Measurements from ENCODE around the gene PPP4R4.

PPP4R4 gene

GRCh38 chr14:94136575-94137331 lies 37.4 kb upstream of the PPP4R4 start:
- peaks cover 16 to 27% of the 10 kb centered on the region in 2 experiments for H3K27me3 ChIP-seq (ENCODE audit: control insufficient read depth in 1 of 2, insufficient read depth in 1 of 2, low read length in 2 of 2)
- no peak overlapping the region for H2BK12ac ChIP-seq (ENCODE audit: low read length in 2 of 2)
- no peak overlapping the region for H3K4me2 ChIP-seq (ENCODE audit: low read length, poor library complexity, severe bottlenecking)
- no peaks in the 10 kb centered on the region for H3K4me1 ChIP-seq (ENCODE audit: control insufficient read depth, insufficient read depth, low read depth, low read length)
- no peak overlapping the region for H3K4ac ChIP-seq (ENCODE audit: low read depth in 1 of 2, low read length in 2 of 2)
- no peak overlapping the region for H2BK15ac ChIP-seq (ENCODE audit: low read depth, poor library complexity, severe bottlenecking)
- peak; percentile 80 for DNase-seq
- no peak overlapping the region for H2AFZ ChIP-seq (ENCODE audit: low read depth, low read length)
- H4K8ac ChIP-seq (ENCODE audit: low read length) = no peak overlapping the region
- H2AK5ac ChIP-seq (ENCODE audit: low read length, severe bottlenecking) = no peak overlapping the region
- H3K14ac ChIP-seq (ENCODE audit: low read length in 2 of 2) = no peak overlapping the region
- no peak overlapping the region for H2BK120ac ChIP-seq (ENCODE audit: low read depth, low read length)
- H3K9me3 ChIP-seq (ENCODE audit: control insufficient read depth, low read length) = peaks cover 5% of the 10 kb centered on the region
- no peak overlapping the region for H4K91ac ChIP-seq (ENCODE audit: low read length)
- H2BK5ac ChIP-seq (ENCODE audit: low read depth, low read length, poor library complexity, severe bottlenecking) = no peak overlapping the region
- no peak overlapping the region for H3K9ac ChIP-seq (ENCODE audit: low read length)
- H3K27ac ChIP-seq (ENCODE audit: low read length, poor library complexity, severe bottlenecking) = no peak overlapping the region
- WGBS = 35% methylated on average over 18 of the region's 18 CpGs
- no peak overlapping the region for H3K4me3 ChIP-seq (ENCODE audit: insufficient read depth in 1 of 2, low read depth in 1 of 2, low read length in 2 of 2)
- no peaks in the 10 kb centered on the region for H3K36me3 ChIP-seq (ENCODE audit: control insufficient read depth in 1 of 2, insufficient read depth in 2 of 2, low read depth in 1 of 2, low read length in 2 of 2)
- no peak overlapping the region for H3K18ac ChIP-seq (ENCODE audit: low read depth in 1 of 2, low read length in 2 of 2)
- H3K79me1 ChIP-seq (replicated peaks; ENCODE audit: low read length, poor library complexity, severe bottlenecking) = no peaks in the 10 kb centered on the region
- no peak overlapping the region for H3K23ac ChIP-seq (ENCODE audit: low read length in 2 of 2)

- 89% methylated on average over 9 of the region's 9 CpGs for WGBS
- Histone ChIP-seq H2BK5ac (ENCODE audit: low read depth, low read length, poor library complexity, severe bottlenecking) (no peak overlapping the region), H2BK120ac (ENCODE audit: low read depth, low read length) (no peak overlapping the region), H3K4me2 (ENCODE audit: low read length, poor library complexity, severe bottlenecking) (no peak overlapping the region), H3K14ac (ENCODE audit: low read length in 2 of 2) (no peak overlapping the region), H3K36me3 (ENCODE audit: control insufficient read depth in 1 of 2, insufficient read depth in 2 of 2, low read depth in 1 of 2, low read length in 2 of 2) (no peaks in the 10 kb centered on the region), H2BK12ac (ENCODE audit: low read length in 2 of 2) (no peak overlapping the region), H3K18ac (ENCODE audit: low read depth in 1 of 2, low read length in 2 of 2) (no peak overlapping the region), H3K9me3 (ENCODE audit: control insufficient read depth, low read length) (peaks cover 5% of the 10 kb centered on the region), H3K27me3 (ENCODE audit: control insufficient read depth in 1 of 2, insufficient read depth in 1 of 2, low read length in 2 of 2) (peaks cover 16 to 27% of the 10 kb centered on the region in 2 experiments), H3K4ac (ENCODE audit: low read depth in 1 of 2, low read length in 2 of 2) (no peak overlapping the region), H3K27ac (ENCODE audit: low read length, poor library complexity, severe bottlenecking) (no peak overlapping the region), H3K4me1 (ENCODE audit: control insufficient read depth, insufficient read depth, low read depth, low read length) (peaks cover 2% of the 10 kb centered on the region), H2AFZ (ENCODE audit: low read depth, low read length) (no peak overlapping the region), H3K23ac (ENCODE audit: low read length in 2 of 2) (no peak overlapping the region), H3K79me1 (replicated peaks; ENCODE audit: low read length, poor library complexity, severe bottlenecking) (no peaks in the 10 kb centered on the region), H2BK15ac (ENCODE audit: low read depth, poor library complexity, severe bottlenecking) (no peak overlapping the region), H4K8ac (ENCODE audit: low read length) (no peak overlapping the region), H3K9ac (ENCODE audit: low read length) (no peak overlapping the region), H2AK5ac (ENCODE audit: low read length, severe bottlenecking) (no peak overlapping the region), H4K91ac (ENCODE audit: low read length) (no peak overlapping the region), H3K4me3 (ENCODE audit: insufficient read depth in 1 of 2, low read depth in 1 of 2, low read length in 2 of 2) (no peak overlapping the region)
- DNase-seq = no peak
Observed at GRCh38 chr14:94138251-94138650, 35.9 kb upstream of the PPP4R4 start.

- Histone ChIP-seq H2BK12ac (ENCODE audit: low read length in 2 of 2) (no peak overlapping the region), H3K4me3 (ENCODE audit: insufficient read depth in 1 of 2, low read depth in 1 of 2, low read length in 2 of 2) (no peak overlapping the region), H4K8ac (ENCODE audit: low read length) (no peak overlapping the region), H3K27me3 (ENCODE audit: control insufficient read depth in 1 of 2, insufficient read depth in 1 of 2, low read length in 2 of 2) (peaks cover 16 to 27% of the 10 kb centered on the region in 2 experiments), H2BK120ac (ENCODE audit: low read depth, low read length) (no peak overlapping the region), H2BK15ac (ENCODE audit: low read depth, poor library complexity, severe bottlenecking) (no peak overlapping the region), H2BK5ac (ENCODE audit: low read depth, low read length, poor library complexity, severe bottlenecking) (no peak overlapping the region), H3K27ac (ENCODE audit: low read length, poor library complexity, severe bottlenecking) (no peak overlapping the region), H3K79me1 (replicated peaks; ENCODE audit: low read length, poor library complexity, severe bottlenecking) (no peaks in the 10 kb centered on the region), H4K91ac (ENCODE audit: low read length) (no peak overlapping the region), H3K14ac (ENCODE audit: low read length in 2 of 2) (no peak overlapping the region), H3K4ac (ENCODE audit: low read depth in 1 of 2, low read length in 2 of 2) (no peak overlapping the region), H2AFZ (ENCODE audit: low read depth, low read length) (no peak overlapping the region), H3K23ac (ENCODE audit: low read length in 2 of 2) (no peak overlapping the region), H3K4me2 (ENCODE audit: low read length, poor library complexity, severe bottlenecking) (no peak overlapping the region), H3K18ac (ENCODE audit: low read depth in 1 of 2, low read length in 2 of 2) (no peak overlapping the region), H3K9me3 (ENCODE audit: control insufficient read depth, low read length) (peaks cover 5% of the 10 kb centered on the region), H3K4me1 (ENCODE audit: control insufficient read depth, insufficient read depth, low read depth, low read length) (peaks cover 2% of the 10 kb centered on the region), H3K9ac (ENCODE audit: low read length) (no peak overlapping the region), H3K36me3 (ENCODE audit: control insufficient read depth in 1 of 2, insufficient read depth in 2 of 2, low read depth in 1 of 2, low read length in 2 of 2) (no peaks in the 10 kb centered on the region), H2AK5ac (ENCODE audit: low read length, severe bottlenecking) (no peak overlapping the region)
- 63% methylated on average over 4 of the region's 5 CpGs for WGBS
- DNase-seq = no peak
Observed at GRCh38 chr14:94139006-94139405, 35.1 kb upstream of the PPP4R4 start.

GRCh38 chr14:94139421-94139820 lies 34.7 kb upstream of the PPP4R4 start:
- Histone ChIP-seq H2BK120ac (ENCODE audit: low read depth, low read length) (no peak overlapping the region), H2BK15ac (ENCODE audit: low read depth, poor library complexity, severe bottlenecking) (no peak overlapping the region), H3K36me3 (ENCODE audit: control insufficient read depth in 1 of 2, insufficient read depth in 2 of 2, low read depth in 1 of 2, low read length in 2 of 2) (no peaks in the 10 kb centered on the region), H2AK5ac (ENCODE audit: low read length, severe bottlenecking) (no peak overlapping the region), H2BK12ac (ENCODE audit: low read length in 2 of 2) (no peak overlapping the region), H4K91ac (ENCODE audit: low read length) (no peak overlapping the region), H3K18ac (ENCODE audit: low read depth in 1 of 2, low read length in 2 of 2) (no peak overlapping the region), H2BK5ac (ENCODE audit: low read depth, low read length, poor library complexity, severe bottlenecking) (no peak overlapping the region), H4K8ac (ENCODE audit: low read length) (no peak overlapping the region), H3K27ac (ENCODE audit: low read length, poor library complexity, severe bottlenecking) (no peak overlapping the region), H3K79me1 (replicated peaks; ENCODE audit: low read length, poor library complexity, severe bottlenecking) (no peaks in the 10 kb centered on the region), H2AFZ (ENCODE audit: low read depth, low read length) (no peak overlapping the region), H3K27me3 (ENCODE audit: control insufficient read depth in 1 of 2, insufficient read depth in 1 of 2, low read length in 2 of 2) (peaks cover 16 to 27% of the 10 kb centered on the region in 2 experiments), H3K9ac (ENCODE audit: low read length) (no peak overlapping the region), H3K4ac (ENCODE audit: low read depth in 1 of 2, low read length in 2 of 2) (no peak overlapping the region), H3K4me2 (ENCODE audit: low read length, poor library complexity, severe bottlenecking) (no peak overlapping the region), H3K14ac (ENCODE audit: low read length in 2 of 2) (no peak overlapping the region), H3K9me3 (ENCODE audit: control insufficient read depth, low read length) (peaks cover 5% of the 10 kb centered on the region), H3K4me1 (ENCODE audit: control insufficient read depth, insufficient read depth, low read depth, low read length) (peaks cover 2% of the 10 kb centered on the region), H3K4me3 (ENCODE audit: insufficient read depth in 1 of 2, low read depth in 1 of 2, low read length in 2 of 2) (no peak overlapping the region), H3K23ac (ENCODE audit: low read length in 2 of 2) (no peak overlapping the region)
- DNase-seq = no peak
- 63% methylated on average over 5 of the region's 5 CpGs for WGBS

Data from mesenchymal stem cell (in vitro differentiated cells and primary cell).